Posterior vena cava (tissue), 2 donors: Measurements from ENCODE around the gene CAVIN2. TPM values are rescaled to one million over a fixed set of nuclear protein-coding genes. Genes with fewer than 3 reads are reported as not detected.

Experiments
- DNase-seq: peaks from one replicate; pipeline ENCODE4 v3.0.0-alpha.2; 2020; ENCODE audit warnings: low spot score
- intact Hi-C, 2 donors: fragments of 100-400 bp; cut with DNase I; formaldehyde crosslinking; loops; one replicate each; pipeline versions ENCODE4 v1.14.1 to v1.14.2; 2022 to 2023
- total RNA-seq, 2 donors: library from RNA; stranded (reverse); fragmentation: NEBNext Ultra II Directional; extraction: Animal tissue kit (Norgen Biotek cat#: 25700); gene quantifications; one replicate each; pipeline ENCODE4 v1.2.1, GENCODE V29; 2021
- donor health status: DM: yes; HTN: yes; CAD: no.
- donor health status: DM: yes; HTN: yes; CAD: no.

CAVIN2 gene
- total RNA-seq, 2 donors from 2014 or later = 40.4 to 48.8 TPM

DNA sequence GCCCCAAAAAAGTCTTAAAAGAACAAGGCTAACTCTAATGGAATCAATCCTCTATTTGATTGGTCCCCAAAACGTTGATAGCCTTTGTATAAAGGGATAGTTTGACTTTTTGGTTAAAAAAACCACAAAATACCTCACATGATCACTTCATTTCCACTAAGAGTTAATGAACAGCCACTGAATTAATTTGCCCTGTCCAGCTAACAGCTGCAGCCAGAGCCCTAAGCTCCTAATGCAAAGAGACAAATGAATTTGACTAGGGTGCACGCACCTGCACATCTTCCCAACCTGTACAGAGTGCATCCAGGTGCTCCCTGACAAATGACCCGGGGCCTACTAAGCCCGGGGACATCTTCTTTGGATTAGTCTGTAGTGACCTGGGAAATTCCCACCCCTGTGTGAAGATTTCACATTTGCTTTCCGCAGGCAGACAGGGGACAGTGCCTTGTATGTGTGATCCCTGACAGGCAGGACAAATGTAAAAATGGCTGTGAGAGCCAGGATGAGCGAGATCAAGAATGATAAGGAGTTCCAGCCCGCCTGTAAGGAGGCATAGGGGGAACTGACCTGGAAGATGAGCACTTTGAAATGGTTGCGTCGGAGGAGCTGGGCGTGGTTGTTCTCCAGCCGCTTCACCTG is 893 bp downstream of the CAVIN2 start:
- no peak for DNase-seq
- intact Hi-C loops = no loop called here

DNA sequence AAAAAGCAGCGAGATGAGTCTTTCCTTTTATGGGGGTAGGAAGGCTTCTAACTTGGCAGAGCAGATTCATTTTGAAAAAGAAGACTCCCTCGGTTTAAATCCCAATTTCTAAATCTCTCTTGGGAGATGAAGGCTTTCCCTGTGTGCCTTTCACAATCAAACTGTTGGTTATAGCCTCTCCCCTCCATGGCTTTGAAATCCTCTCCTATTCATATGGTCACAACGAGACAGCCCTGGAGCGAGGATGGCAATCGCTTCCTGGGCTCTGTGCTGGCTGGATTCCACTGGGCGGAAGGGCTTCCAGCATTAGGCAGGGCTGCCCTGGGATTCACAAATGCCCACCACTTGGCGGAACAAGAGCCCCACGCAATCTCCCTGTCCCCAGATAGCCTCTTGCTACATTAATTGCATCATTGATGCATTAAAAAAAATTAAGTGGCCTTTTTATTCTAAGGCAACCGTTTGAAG is 1.6 kb downstream of the CAVIN2 start:
- intact Hi-C loops = no loop called here
- DNase-seq = no peak

GRCh38 chr2:191844706-191845105 is 2.2 kb downstream of the CAVIN2 start:
- no peak for DNase-seq
- intact Hi-C loops = no loop called here

- DNase-seq = no peak
- intact Hi-C loops = no loop called here
Measured at GRCh38 chr2:191840921-191841320, 6.0 kb downstream of the CAVIN2 start.

- intact Hi-C loops = no loop called here
- no peak for DNase-seq
Measured at GRCh38 chr2:191839918-191840804, 6.7 kb downstream of the CAVIN2 start.

- no peak for DNase-seq
- intact Hi-C loops = no loop called here
Measured at GRCh38 chr2:191838526-191838925, 8.4 kb downstream of the CAVIN2 start.

DNA sequence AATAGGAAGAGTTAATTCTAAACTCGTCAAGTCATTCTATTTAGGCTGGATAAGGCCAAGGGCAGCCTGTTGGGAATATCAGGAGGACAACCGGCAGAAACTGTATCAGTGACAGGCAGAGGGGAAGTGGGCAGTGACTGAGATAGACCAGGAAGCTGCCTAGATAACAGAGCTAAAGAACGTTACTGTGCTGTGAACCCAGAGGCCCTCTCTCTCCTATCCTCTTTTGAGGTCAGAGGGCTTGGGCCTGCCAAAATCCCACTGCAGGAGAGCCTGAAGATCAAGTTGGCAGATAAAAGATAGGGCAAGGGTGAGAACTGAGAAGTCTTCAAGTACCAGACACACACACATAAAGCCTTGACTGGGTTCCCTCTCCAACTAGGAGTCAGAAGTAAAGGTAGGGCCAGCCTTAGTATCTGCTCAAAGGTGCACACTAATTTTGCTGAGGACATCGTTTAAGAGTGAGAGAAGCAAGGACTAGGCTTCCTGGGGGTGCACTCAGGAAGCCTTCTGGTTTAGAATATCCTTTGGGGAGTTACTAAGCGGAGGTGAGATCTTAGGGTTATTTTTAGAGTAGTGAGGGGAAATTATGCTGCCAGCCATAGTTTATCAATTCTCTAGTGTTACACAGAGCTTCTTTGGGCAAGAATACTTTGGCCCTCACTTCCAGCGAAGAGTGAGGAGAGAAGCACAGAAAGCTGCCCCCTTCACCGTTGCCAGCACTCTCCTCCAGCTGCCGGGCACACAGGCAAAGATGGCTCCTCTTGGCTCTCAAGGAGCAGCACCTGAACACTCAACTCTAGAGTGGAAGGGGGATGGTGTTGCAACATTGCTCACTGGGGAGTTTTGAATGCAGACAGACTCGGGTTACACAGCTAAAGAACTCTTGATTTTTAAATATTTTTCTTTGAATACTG is 9.8 kb downstream of the CAVIN2 start:
- no peak for DNase-seq
- intact Hi-C loops = no loop called here

- DNase-seq = no peak
- intact Hi-C loops = no loop called here
Measured at GRCh38 chr2:191836471-191836852, 10.4 kb downstream of the CAVIN2 start.

DNA sequence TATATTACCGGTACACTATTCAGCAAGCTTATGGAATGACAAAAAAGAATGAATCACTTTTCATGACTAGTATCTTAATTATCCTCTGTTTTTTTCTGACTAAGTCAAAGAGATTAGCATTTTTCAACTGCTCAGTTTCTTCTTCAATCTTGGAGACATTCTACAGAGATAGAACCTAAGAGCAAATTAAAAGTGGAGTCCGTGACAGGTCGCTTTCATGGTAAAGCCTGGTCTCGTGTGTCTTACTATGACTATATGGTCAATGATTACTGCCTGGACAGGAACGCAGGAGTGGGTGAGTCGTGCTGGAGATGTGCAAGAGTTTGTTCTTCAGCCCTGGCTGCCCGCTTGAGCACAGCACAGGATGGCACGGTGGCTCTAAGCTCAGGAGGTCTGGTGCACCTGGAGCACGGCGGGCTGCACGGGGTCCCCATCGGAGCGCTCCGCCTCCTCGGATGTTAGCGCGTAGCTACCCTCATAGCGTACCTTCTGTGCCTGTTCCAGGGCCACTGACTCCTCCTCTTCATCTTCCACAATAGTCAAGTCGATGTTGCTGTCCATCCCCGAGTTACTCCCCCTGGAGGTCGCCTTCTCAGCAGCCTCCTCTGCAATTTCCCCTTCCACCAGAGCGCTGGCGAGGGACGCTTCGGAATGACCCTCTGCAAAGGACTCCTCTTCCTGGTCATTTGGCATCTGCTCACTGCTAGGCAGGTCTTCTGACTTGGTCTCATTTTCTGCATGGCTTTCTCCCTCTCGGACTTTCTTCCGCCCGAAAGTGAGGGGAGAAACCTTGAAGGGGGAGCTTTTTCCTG is 11.1 kb downstream of the CAVIN2 start:
- intact Hi-C loops = no loop called here

GRCh38 chr2:191835100-191835499 is 11.8 kb downstream of the CAVIN2 start:
- intact Hi-C loops = no loop called here

More for the DNA sequence above, 11.1 kb downstream of the CAVIN2 start:
- no peak for DNase-seq

DNA sequence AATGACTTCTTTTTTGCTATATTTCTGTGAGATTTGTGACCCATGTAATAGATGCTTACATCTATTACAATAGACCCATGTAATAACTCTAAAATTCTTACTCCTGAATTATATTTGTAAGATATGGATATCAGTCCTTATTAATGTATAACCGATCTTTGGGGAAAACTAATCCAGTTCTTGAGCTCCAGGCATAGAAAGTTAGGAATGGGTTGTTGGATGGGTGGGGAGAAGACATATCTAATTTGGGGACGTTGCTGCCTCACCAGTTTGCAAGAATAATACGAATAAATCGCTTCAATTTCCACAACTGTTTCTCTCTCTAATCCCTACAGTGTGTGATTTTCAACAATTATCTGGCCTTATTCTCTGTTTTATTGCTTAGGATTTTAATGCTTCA is 13.5 kb downstream of the CAVIN2 start:
- no peak for DNase-seq
- intact Hi-C loops = no loop called here

More at GRCh38 chr2:191835100-191835499, 11.8 kb downstream of the CAVIN2 start:
- DNase-seq = no peak

DNA sequence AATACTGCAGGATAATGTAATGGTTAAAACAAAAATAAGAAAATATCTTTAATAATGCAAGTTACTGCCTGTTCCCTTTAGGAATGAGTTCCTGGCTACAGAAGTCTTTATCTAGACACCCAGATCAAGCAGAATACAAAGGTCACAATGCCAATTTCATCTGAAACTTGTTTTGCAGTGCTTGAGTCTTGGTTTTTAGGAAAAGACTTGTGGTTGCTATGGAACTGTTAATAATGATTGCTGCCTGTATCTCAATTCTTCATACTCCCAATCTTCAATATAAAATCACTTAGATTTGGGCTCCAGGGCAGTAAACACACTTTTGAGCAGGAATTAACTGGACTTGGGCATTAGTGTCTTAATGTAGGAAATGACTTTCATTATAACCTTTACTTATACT is 14.2 kb downstream of the CAVIN2 start:
- DNase-seq = no peak
- intact Hi-C loops = no loop called here

- no peak for DNase-seq
- intact Hi-C loops = no loop called here
Measured at GRCh38 chr2:191831410-191831994, 15.4 kb downstream of the CAVIN2 start.

DNA sequence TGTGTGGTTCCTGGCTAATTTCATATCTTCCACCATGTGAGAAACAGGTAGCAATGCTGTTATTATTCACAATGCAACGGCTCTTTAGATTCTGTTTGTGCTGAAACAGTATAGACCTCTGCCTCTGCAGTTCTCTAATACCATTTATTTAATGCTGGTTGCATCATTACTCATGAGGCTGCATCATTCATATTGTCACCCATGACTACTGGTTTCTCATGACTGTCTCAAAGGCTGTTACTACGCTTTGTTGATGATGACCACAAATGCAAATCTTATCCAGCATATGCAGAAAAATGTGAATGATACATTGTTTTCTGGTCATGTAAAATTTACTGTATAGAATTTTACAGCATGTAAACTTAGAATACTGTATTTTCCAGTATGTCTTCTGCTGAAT is 22.5 kb downstream of the CAVIN2 start:
- DNase-seq = no peak
- intact Hi-C loops = no loop called here

- DNase-seq = no peak
- intact Hi-C loops = no loop called here
Measured at GRCh38 chr2:191821078-191821477, 25.8 kb downstream of the CAVIN2 start.

GRCh38 chr2:191818725-191819350 is 28.1 kb downstream of the CAVIN2 start:
- intact Hi-C loops = no loop called here
- DNase-seq = no peak

GRCh38 chr2:191818133-191818532 is 28.8 kb downstream of the CAVIN2 start:
- intact Hi-C loops = no loop called here
- no peak for DNase-seq

- intact Hi-C loops = no loop called here
- DNase-seq = no peak
Measured at GRCh38 chr2:191815010-191815409, 31.9 kb downstream of the CAVIN2 start.
